Right ventricle myocardium inferior (tissue), 1 donor: Measurements from ENCODE around the gene CCDC158. TPM values are rescaled to one million over a fixed set of nuclear protein-coding genes. Genes with fewer than 3 reads are reported as not detected.
"Not testable (repeated sequence)": the region's sequence is repeated elsewhere in the genome, so short reads cannot be mapped to it uniquely, and the experiment has no call there.

Source experiments
- ATAC-seq: fragments of 200-7000 bp; cut with Tn5 transposase; one replicate; pipeline ENCODE4 v1.9.1; 2020; ENCODE audit warnings: mild to moderate bottlenecking, moderate library complexity
- DNase-seq: peaks from one replicate; pipeline ENCODE4 v3.0.0; 2021; ENCODE audit errors: missing footprints
- intact Hi-C: fragments of 100-400 bp; cut with DNase I; formaldehyde crosslinking; loops from one replicate; pipeline ENCODE4 v1.11.0; 2022
- long read RNA-seq: library from polyadenylated mRNA; unstranded; transcript quantifications from one replicate; pipeline ENCODE4 v2.0.0, GENCODE V29; 2021
- total RNA-seq: library from RNA; stranded (reverse); fragmentation: NEBNext Ultra II Directional; extraction: Animal tissue kit (Norgen Biotek cat#: 25700); gene quantifications from one replicate; pipeline ENCODE4 v1.2.1, GENCODE V29; 2021
- donor health status: DM: no; HTN: yes; CAD: no; lungs with severe emphysema.

Gene CCDC158
- total RNA-seq = 0.16 TPM
- long read RNA-seq, partial matches to known transcripts = 0 of 1 reads
- long read RNA-seq, other reads (novel, unspliced or antisense) = 1 of 1 reads

GRCh38 chr4:76420762-76421581, at the start of gene CCDC158:
CCDC158 (minus strand) TSS chr4:76421141; CDS start chr4:76403207, 17,934 bp downstream.
- intact Hi-C loops = loop anchor here (10.0 kb wide), 2 partner anchors 116 to 236 kb away; partner anchors contain the start of gene STBD1

GRCh38 chr4:76470532-76470931, 49.6 kb upstream of the CCDC158 start:
- intact Hi-C loops = no loop called here
- no peak for ATAC-seq
- no peak for DNase-seq

More at GRCh38 chr4:76420762-76421581, at the start of gene CCDC158:
- ATAC-seq = peak; percentile 86
- peak; percentile 63 for DNase-seq

GRCh38 chr4:76470064-76470463, 49.1 kb upstream of the CCDC158 start:
- intact Hi-C loops = no loop called here
- no peak for DNase-seq
- ATAC-seq = no peak

DNA sequence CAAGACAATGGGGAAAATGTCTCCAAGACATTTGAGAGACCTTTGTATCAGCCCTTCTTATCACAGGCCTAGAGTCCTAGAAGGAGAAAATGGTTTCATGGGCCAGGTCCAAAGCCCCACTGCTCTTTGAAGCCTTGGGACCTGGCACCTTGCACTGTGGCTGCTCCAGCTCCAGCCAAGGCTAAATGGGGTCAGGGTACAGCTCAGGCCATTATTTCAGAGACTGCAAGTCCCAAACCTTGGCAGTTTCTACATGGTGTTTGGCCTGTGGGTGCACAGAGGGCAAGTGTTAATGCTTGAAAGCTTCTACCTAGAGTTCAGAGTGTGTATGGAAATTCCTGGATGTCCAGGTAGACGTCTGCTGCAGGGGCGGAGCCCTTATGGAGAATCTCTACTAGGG, 42.6 kb upstream of the CCDC158 start:
- intact Hi-C loops = no loop called here
- ATAC-seq = no peak
- DNase-seq = no peak

- peak; percentile 59 for ATAC-seq
- DNase-seq = no peak
- intact Hi-C loops = no loop called here
Measured at GRCh38 chr4:76459291-76459723, 38.4 kb upstream of the CCDC158 start.

GRCh38 chr4:76458825-76459224, 37.9 kb upstream of the CCDC158 start:
- intact Hi-C loops = no loop called here
- DNase-seq = no peak

DNA sequence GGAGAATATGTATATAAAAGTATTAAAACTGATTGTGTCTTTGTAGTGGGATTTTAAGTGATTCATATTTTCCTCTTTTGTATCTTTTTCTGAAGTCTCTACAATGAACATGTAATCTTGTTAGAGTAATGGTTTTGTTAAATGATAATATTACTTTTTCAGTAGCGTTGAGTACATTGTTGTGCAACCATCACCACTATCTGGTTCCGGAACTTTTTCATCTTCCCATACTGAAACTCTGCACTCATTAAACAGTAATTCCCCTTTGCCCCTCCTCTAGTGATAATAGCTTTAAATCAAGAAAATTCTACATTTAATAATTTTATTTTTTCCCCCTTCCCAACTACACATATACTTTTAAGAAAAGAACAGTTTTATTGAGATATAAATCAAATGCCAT, 37.4 kb upstream of the CCDC158 start:
- intact Hi-C loops = no loop called here
- ATAC-seq = no peak
- no peak for DNase-seq

More at GRCh38 chr4:76458825-76459224, 37.9 kb upstream of the CCDC158 start:
- ATAC-seq = no peak

GRCh38 chr4:76457885-76458284, 36.9 kb upstream of the CCDC158 start:
- ATAC-seq (no peak), DNase-seq (no peak)
- intact Hi-C loops = no loop called here

GRCh38 chr4:76454073-76454472, 33.1 kb upstream of the CCDC158 start:
- DNase-seq, ATAC-seq, intact Hi-C loops: not testable (repeated sequence)

DNA sequence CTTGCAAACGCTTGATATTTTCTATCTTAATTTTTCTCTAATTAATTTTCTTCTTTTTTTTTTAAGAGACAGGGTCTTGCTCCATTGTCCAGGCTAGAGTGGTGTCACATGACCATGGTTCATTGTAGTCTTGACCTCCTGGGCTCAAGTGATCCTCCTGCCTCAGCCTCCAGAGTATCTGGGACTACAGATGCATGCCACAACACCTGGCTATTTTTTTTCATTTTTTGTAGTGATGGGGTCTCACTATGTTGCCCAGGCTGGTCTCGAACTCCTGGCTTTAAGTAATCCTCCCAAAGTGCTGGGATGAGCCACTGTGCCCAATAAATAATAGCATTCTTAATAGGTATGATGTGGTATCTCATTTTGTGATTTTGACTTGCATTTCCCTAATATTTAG, 32.3 kb upstream of the CCDC158 start:
- intact Hi-C loops = no loop called here
- DNase-seq (no peak), ATAC-seq (no peak)

DNA sequence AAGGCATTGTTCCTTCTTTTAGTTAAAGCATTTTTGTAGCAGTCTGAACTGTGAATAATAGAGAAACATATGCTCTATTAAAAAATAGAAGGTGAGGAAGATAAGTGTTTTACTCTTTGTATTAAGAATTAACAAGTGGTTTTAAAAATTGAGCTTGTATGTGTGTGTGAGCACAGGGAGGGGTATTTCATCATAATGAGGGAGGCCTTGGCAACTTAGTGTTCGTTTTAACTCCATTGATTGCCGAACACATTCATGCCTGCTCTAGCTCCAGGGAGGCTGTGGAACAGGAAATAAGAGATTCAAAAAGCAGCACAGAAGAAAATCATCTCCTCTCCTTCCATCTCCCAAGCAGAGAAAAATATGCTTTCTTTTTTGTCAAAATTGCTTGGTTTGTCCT, 28.9 kb upstream of the CCDC158 start:
- DNase-seq (no peak), ATAC-seq (peak; percentile 72)
- intact Hi-C loops = no loop called here

GRCh38 chr4:76449362-76449767, 28.4 kb upstream of the CCDC158 start:
- ATAC-seq = no peak
- DNase-seq = no peak
- intact Hi-C loops = no loop called here

- intact Hi-C loops = no loop called here
- ATAC-seq = no peak
- DNase-seq = no peak
Measured at GRCh38 chr4:76448211-76448610, 27.3 kb upstream of the CCDC158 start.

- ATAC-seq (no peak), DNase-seq (no peak)
- intact Hi-C loops = no loop called here
Measured at GRCh38 chr4:76447393-76447851, 26.5 kb upstream of the CCDC158 start.

- intact Hi-C loops = no loop called here
- ATAC-seq (no peak), DNase-seq (no peak)
Measured at GRCh38 chr4:76445911-76446310, 25.0 kb upstream of the CCDC158 start.

GRCh38 chr4:76443376-76443775, 22.4 kb upstream of the CCDC158 start:
- ATAC-seq (no peak), DNase-seq (no peak)
- intact Hi-C loops = no loop called here

DNA sequence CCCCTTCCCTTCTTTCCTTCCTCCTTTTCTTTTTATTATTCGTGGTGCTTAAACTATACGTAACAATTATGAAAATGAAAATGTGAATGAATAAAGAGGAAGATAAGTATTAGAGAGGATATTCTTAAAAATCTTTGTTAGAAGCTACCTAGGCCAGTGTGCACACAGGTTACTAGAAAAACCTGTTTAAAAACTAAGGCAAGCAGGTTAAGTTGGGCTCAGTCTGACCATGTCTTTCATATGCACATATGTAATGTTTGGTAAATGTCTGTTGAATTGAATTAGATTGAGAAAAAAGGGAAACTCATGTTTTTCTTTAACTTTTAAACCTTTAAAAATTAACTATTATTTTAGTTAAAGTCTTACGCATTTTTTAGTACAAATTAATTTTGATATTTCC, 21.9 kb upstream of the CCDC158 start:
- no peak for DNase-seq
- ATAC-seq = no peak

GRCh38 chr4:76441881-76442280, 20.9 kb upstream of the CCDC158 start:
- ATAC-seq = no peak
- intact Hi-C loops = no loop called here
- no peak for DNase-seq

More for the DNA sequence above, 21.9 kb upstream of the CCDC158 start:
- intact Hi-C loops = no loop called here

GRCh38 chr4:76439491-76439890, 18.6 kb upstream of the CCDC158 start:
- DNase-seq (no peak), ATAC-seq (no peak)
- intact Hi-C loops = no loop called here
